ENCODE data around the gene JAKMIP1.

GRCh38 chr4:5993876-5994811 lies 206.2 kb downstream of the JAKMIP1 start:
- TF ChIP-seq CTCF (IDR thresholded peaks at IDR 0.05): no peak
- TF ChIP-seq EZH2 (IDR thresholded peaks at IDR 0.05; ENCODE audit: borderline replicate concordance, insufficient read depth, low read depth, low read length, poor library complexity, severe bottlenecking): no peak
